ENCODE data around the gene CBY1. TPM values are rescaled to one million over a fixed set of nuclear protein-coding genes. Genes with fewer than 3 reads are reported as not detected.
A peak's percentile ranks its signal among the peaks of the same experiment; 100 is the strongest.

CBY1 gene
- total RNA-seq, 8 experiments from 2014 or later, result 18.7 to 42.4 (median 26.4) TPM

DNA sequence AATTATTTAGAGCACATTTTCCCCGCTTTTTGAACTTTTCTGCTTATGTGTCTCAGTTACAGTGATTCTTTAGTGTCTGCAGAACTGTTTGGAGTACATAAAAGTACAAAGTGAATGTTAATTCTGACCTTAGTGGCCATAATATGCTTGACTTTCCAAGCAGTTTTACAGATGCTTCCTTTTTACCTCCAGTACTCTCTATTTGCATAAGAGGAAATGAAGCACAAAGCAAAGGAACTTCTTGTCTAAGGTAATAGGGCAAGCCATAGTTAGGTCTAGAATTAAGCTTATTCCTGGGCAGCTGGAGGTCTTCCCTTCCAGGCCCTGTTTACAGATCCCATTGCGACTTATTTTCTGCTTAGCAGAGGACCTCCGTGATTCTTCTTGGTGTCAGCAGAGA lies 52.9 kb downstream of the CBY1 start:
- in situ Hi-C loops (cut with MboI; ENCODE audit: low pct_unique_long_range_greater_than_20kb in 2 of 9, low sequenced_read_pairs in 9 of 9, unreplicated experiment in 9 of 9), result no loop called here

GRCh38 chr22:38710351-38710750 lies 53.9 kb downstream of the CBY1 start:
- H3K27ac ChIP-seq, result no peak overlapping the region
- ATAC-seq (replicated peaks in 6 of 8), result no peak
- no peak overlapping the region for H3K4me3 ChIP-seq
- in situ Hi-C loops (cut with MboI; ENCODE audit: low pct_unique_long_range_greater_than_20kb in 2 of 9, low sequenced_read_pairs in 9 of 9, unreplicated experiment in 9 of 9), result no loop called here
- peaks cover 12 to 13% of the 10 kb centered on the region in 2 donors for H3K4me1 ChIP-seq (replicated peaks in 1 of 2)
- WGBS, 10 experiments, result 81 to 100% (median 100%) methylated on average over 1 to 3 of the region's 3 CpGs; no CpG with 5 or more reads in 2 of the 10 experiments

More for the DNA sequence above, 52.9 kb downstream of the CBY1 start:
- ATAC-seq (replicated peaks in 6 of 8), result no peak
- WGBS, 10 experiments, result 29 to 100% (median 88%) methylated on average over 1 to 3 of the region's 3 CpGs; no CpG with 5 or more reads in 1 of the 10 experiments
- Histone ChIP-seq H3K4me3 (no peak overlapping the region), H3K4me1 (replicated peaks in 1 of 2) (peaks cover 16 to 18% of the 10 kb centered on the region in 2 donors), H3K27ac (no peak overlapping the region)

- WGBS, 10 experiments, result 40 to 100% (median 86%) methylated on average over 1 to 3 of the region's 3 CpGs; no CpG with 5 or more reads in 1 of the 10 experiments
- Histone ChIP-seq H3K4me3 (no peak overlapping the region), H3K27ac (no peak overlapping the region), H3K4me1 (replicated peaks in 1 of 2) (peaks cover 12 to 13% of the 10 kb centered on the region in 2 donors)
- no peak for ATAC-seq (replicated peaks in 6 of 8)
- in situ Hi-C loops (cut with MboI; ENCODE audit: low pct_unique_long_range_greater_than_20kb in 2 of 9, low sequenced_read_pairs in 9 of 9, unreplicated experiment in 9 of 9), result no loop called here
Observed at GRCh38 chr22:38710866-38711265, 54.4 kb downstream of the CBY1 start.

DNA sequence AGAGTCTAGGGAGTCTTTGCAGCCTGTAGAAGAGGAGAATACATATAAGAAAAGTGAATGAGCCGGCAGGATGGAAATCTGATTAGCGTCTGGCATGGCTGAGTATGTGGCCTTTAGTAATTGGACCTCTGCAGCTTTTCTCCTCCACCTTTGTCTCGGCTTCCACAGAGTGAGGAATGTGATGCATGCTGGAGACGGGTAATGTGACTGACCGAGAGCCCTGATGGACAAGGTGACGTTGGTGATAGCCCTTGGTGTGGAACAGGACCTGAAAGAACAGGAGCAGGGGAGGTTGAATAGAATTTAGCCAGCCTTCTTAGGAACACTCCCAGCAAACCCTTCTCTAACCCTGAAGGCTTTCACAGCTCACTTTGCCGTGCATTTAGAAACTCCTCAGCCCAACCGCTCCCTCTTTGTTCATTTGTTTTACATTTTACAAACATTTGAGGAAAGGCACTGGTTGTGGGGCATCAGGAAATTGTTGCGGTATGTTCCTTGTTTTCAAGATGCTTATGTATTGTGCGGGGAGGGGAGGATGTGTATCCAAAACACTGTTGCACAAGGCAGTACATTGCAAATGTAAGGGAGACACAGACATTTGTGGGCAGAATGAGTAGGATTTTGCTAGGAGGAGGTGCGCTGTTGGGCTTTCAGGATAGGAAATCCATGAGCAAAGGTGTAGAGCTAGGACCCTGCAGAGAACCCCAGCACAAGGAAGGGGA lies 56.2 kb downstream of the CBY1 start:
- no peak overlapping the region for H3K27ac ChIP-seq
- peak in 3 of 8 experiments; percentile 12 to 59 (median 33) for ATAC-seq (replicated peaks in 6 of 8)
- in situ Hi-C loops (cut with MboI; ENCODE audit: low pct_unique_long_range_greater_than_20kb in 2 of 9, low sequenced_read_pairs in 9 of 9, unreplicated experiment in 9 of 9), result no loop called here
- 39 to 80% (median 74%) methylated on average over 1 to 11 of the region's 11 CpGs; no CpG with 5 or more reads in 2 of the 10 experiments for WGBS, 10 experiments
- H3K4me3 ChIP-seq, result no peak overlapping the region
- peaks cover 4 to 9% of the 10 kb centered on the region in 2 donors for H3K4me1 ChIP-seq (replicated peaks in 1 of 2)

DNA sequence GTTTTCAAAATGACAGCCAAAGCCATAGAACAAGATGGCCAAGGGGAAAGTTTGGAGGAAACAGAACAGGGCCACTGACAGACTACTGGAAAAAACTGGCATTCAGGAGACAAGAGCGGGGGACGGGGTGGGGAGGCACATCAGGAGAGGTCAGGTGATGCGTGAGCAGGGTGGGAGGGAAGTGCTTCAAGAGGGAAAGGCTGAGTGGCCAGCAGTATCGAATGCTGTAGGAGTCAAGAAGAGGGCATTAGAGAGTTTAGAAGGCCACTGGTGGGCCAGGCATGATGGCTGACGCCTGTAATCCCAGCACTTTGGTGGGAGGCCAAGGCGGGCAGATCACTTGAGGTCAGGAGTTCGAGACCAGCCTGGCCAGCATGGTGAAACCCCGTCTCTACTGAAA lies 57.5 kb downstream of the CBY1 start:
- H3K4me1 ChIP-seq (replicated peaks in 1 of 2), result peaks cover 0 to 9% of the 10 kb centered on the region in 2 donors
- 80 to 93% (median 82%) methylated on average over 1 to 3 of the region's 8 CpGs; no CpG with 5 or more reads in 6 of the 10 experiments for WGBS, 10 experiments
- in situ Hi-C loops (cut with MboI; ENCODE audit: low pct_unique_long_range_greater_than_20kb in 2 of 9, low sequenced_read_pairs in 9 of 9, unreplicated experiment in 9 of 9), result no loop called here
- peak in 4 of 8 experiments; percentile 4 to 65 (median 53) for ATAC-seq (replicated peaks in 6 of 8)
- no peak overlapping the region for H3K27ac ChIP-seq
- no peak overlapping the region for H3K4me3 ChIP-seq

DNA sequence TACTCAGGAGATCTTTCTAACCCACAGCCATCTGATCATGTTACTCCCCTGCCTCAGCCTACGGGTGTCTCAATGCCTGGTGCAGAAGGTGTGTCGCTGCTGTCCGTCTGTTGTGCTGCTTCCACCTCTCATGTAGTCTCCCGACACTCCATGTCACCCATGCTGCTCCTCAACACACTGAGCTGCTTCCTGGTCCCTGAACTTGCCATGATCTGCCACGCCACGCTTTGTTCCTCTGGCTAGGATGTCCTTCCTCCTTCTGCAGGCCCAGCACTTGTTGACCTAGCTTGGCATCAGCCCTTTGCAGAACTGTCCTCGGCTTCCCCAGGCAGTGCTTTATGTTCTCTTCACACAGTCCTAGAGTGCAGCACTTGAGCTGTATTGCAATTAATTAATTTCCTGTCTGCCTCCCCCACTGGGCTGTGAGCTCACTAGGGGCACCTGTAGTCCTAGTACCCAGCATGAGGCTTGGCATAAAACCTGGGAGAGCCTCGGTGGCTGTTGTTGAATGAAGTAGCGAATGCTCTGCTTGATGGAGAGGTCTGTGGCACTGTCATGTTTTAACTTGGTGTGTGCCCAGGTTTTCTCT lies 58.8 kb downstream of the CBY1 start:
- in situ Hi-C loops (cut with MboI; ENCODE audit: low pct_unique_long_range_greater_than_20kb in 2 of 9, low sequenced_read_pairs in 9 of 9, unreplicated experiment in 9 of 9), result no loop called here
- Histone ChIP-seq H3K27ac (no peak overlapping the region), H3K4me3 (no peak overlapping the region), H3K4me1 (replicated peaks in 1 of 2) (peaks cover 0 to 9% of the 10 kb centered on the region in 2 donors)
- 67 to 100% (median 86%) methylated on average over 1 to 9 of the region's 9 CpGs; no CpG with 5 or more reads in 2 of the 10 experiments for WGBS, 10 experiments
- peak in 1 of 8 experiments; percentile 6 for ATAC-seq (replicated peaks in 6 of 8)

- H3K4me3 ChIP-seq, result no peak overlapping the region
- in situ Hi-C loops (cut with MboI; ENCODE audit: low pct_unique_long_range_greater_than_20kb in 2 of 9, low sequenced_read_pairs in 9 of 9, unreplicated experiment in 9 of 9), result no loop called here
Observed at GRCh38 chr22:38715852-38716251, 59.4 kb downstream of the CBY1 start.

GRCh38 chr22:38716271-38716670 lies 59.8 kb downstream of the CBY1 start:
- in situ Hi-C loops (cut with MboI; ENCODE audit: low pct_unique_long_range_greater_than_20kb in 2 of 9, low sequenced_read_pairs in 9 of 9, unreplicated experiment in 9 of 9), result no loop called here
- Histone ChIP-seq H3K4me3 (no peak overlapping the region), H3K27ac (no peak overlapping the region), H3K4me1 (replicated peaks in 1 of 2) (peaks cover 0 to 9% of the 10 kb centered on the region in 2 donors)
- no peak for ATAC-seq (replicated peaks in 6 of 8)
- 98 to 100% (median 100%) methylated on average over 2 to 5 of the region's 10 CpGs; no CpG with 5 or more reads in 6 of the 10 experiments for WGBS, 10 experiments

More at GRCh38 chr22:38715852-38716251, 59.4 kb downstream of the CBY1 start:
- H3K27ac ChIP-seq, result no peak overlapping the region
- H3K4me1 ChIP-seq (replicated peaks in 1 of 2), result peaks cover 0 to 9% of the 10 kb centered on the region in 2 donors
- no peak for ATAC-seq (replicated peaks in 6 of 8)
- WGBS, 10 experiments, result 81 to 100% (median 100%) methylated on average over 1 to 8 of the region's 15 CpGs; no CpG with 5 or more reads in 5 of the 10 experiments

DNA sequence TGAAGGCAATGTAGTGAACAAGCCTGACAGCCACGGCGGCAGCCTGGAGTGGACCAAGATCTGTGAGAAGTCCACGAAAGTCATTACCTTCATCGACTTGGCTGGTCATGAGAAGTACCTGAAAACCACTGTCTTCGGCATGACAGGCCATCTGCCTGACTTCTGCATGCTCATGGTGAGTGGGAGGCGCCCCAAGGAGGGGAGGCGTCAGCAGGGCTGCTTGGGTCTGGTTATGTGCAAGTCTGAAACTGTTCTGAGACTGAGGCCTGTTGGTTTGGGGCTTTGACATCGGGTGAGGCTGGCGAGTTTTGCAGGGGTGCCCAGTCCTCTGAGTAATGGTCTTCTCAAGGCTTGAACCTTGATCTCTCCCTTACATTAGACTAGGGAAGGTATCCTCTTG lies 60.4 kb downstream of the CBY1 start:
- WGBS, 10 experiments, result 33 to 96% (median 90%) methylated on average over 2 to 8 of the region's 9 CpGs; no CpG with 5 or more reads in 6 of the 10 experiments

GRCh38 chr22:38717244-38717643 lies 60.8 kb downstream of the CBY1 start:
- Histone ChIP-seq H3K4me3 (no peak overlapping the region), H3K27ac (no peak overlapping the region), H3K4me1 (replicated peaks in 1 of 2) (peaks cover 0 to 9% of the 10 kb centered on the region in 2 donors)
- ATAC-seq (replicated peaks in 6 of 8), result no peak
- in situ Hi-C loops (cut with MboI; ENCODE audit: low pct_unique_long_range_greater_than_20kb in 2 of 9, low sequenced_read_pairs in 9 of 9, unreplicated experiment in 9 of 9), result no loop called here
- WGBS, 10 experiments, result 88 to 100% (median 94%) methylated on average over 3 to 5 of the region's 6 CpGs; no CpG with 5 or more reads in 4 of the 10 experiments

More for the DNA sequence above, 60.4 kb downstream of the CBY1 start:
- no peak overlapping the region for H3K4me3 ChIP-seq
- ATAC-seq (replicated peaks in 6 of 8), result peak in 2 of 8 experiments; percentile 22 to 48
- H3K4me1 ChIP-seq (replicated peaks in 1 of 2), result peaks cover 0 to 9% of the 10 kb centered on the region in 2 donors
- no peak overlapping the region for H3K27ac ChIP-seq
- in situ Hi-C loops (cut with MboI; ENCODE audit: low pct_unique_long_range_greater_than_20kb in 2 of 9, low sequenced_read_pairs in 9 of 9, unreplicated experiment in 9 of 9), result no loop called here

DNA sequence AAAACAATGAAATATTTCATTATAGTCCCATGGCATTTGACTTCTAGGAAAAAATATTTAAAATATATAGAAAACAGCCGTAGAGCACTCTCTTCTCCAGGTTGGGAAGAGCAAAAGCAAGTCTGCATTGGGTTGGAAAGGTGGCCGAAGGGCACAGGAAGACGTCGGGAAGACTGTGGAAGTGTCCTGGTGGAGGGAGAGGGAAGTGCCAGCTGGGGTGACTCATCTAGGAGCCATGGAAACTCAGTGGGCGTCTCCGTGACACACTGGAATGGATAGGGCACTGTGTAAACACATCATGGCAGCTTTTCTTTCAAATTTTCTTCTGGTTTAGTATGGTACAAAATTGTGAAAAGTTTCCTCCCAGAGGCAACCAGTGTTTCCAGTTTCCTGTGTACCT lies 62.0 kb downstream of the CBY1 start:
- in situ Hi-C loops (cut with MboI; ENCODE audit: low pct_unique_long_range_greater_than_20kb in 2 of 9, low sequenced_read_pairs in 9 of 9, unreplicated experiment in 9 of 9), result no loop called here
- Histone ChIP-seq H3K4me3 (no peak overlapping the region), H3K4me1 (replicated peaks in 1 of 2) (peaks cover 0 to 7% of the 10 kb centered on the region in 2 donors), H3K27ac (no peak overlapping the region)
- ATAC-seq (replicated peaks in 6 of 8), result peak; percentile 60 to 99 (median 92)
- 0 to 100% (median 59%) methylated on average over 1 to 6 of the region's 6 CpGs for WGBS, 10 experiments

GRCh38 chr22:38719196-38719595 lies 62.8 kb downstream of the CBY1 start:
- H3K4me1 ChIP-seq (replicated peaks in 1 of 2), result no peaks in the 10 kb centered on the region
- in situ Hi-C loops (cut with MboI; ENCODE audit: low pct_unique_long_range_greater_than_20kb in 2 of 9, low sequenced_read_pairs in 9 of 9, unreplicated experiment in 9 of 9), result no loop called here
- no peak overlapping the region for H3K27ac ChIP-seq
- no peak for ATAC-seq (replicated peaks in 6 of 8)
- no peak overlapping the region for H3K4me3 ChIP-seq
- WGBS, 10 experiments, result 60 to 100% (median 97%) methylated on average over 1 to 6 of the region's 6 CpGs; no CpG with 5 or more reads in 3 of the 10 experiments

- ATAC-seq (replicated peaks in 6 of 8), result no peak
- Histone ChIP-seq H3K27ac (no peak overlapping the region), H3K4me1 (replicated peaks in 1 of 2) (no peaks in the 10 kb centered on the region), H3K4me3 (no peak overlapping the region)
- in situ Hi-C loops (cut with MboI; ENCODE audit: low pct_unique_long_range_greater_than_20kb in 2 of 9, low sequenced_read_pairs in 9 of 9, unreplicated experiment in 9 of 9), result no loop called here
- 45 to 100% (median 100%) methylated on average over 1 to 3 of the region's 3 CpGs for WGBS, 10 experiments
Observed at GRCh38 chr22:38720350-38720749, 63.9 kb downstream of the CBY1 start.

Measured in motor neuron (in vitro differentiated cells).